ENCODE results near the gene NEDD8.

DNA sequence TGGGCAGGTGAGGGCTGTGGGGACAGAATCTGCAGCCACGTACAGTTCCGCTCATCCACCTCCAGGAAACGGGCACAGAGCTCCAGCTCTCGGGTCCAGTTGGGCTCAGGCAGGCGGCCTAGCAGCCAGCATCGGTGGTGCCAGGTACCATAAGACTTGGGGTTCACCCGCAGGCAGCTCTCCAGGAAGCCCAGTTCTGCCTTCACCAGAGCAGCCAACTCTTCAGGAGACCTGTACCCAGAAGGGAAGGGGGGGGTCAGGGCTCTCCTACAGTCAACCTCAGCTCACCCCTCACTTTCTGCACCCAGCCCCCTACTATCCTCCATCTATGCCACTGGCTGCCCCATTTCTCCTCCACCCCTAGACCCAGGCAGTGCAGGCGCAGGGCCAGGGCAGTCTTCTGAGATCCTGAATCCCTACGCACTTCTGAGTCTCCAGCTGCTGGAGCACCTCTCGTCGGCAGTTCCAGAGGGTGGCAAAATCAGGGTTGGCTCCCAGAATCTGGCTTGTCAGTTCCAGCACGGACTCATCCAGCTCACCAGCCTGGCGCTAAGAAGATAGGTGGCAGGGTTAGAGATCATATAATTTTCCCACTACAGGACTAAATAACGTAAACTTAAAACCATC is 37.9 kb upstream of the NEDD8 start:
- TF ChIP-seq, protein P1, sequence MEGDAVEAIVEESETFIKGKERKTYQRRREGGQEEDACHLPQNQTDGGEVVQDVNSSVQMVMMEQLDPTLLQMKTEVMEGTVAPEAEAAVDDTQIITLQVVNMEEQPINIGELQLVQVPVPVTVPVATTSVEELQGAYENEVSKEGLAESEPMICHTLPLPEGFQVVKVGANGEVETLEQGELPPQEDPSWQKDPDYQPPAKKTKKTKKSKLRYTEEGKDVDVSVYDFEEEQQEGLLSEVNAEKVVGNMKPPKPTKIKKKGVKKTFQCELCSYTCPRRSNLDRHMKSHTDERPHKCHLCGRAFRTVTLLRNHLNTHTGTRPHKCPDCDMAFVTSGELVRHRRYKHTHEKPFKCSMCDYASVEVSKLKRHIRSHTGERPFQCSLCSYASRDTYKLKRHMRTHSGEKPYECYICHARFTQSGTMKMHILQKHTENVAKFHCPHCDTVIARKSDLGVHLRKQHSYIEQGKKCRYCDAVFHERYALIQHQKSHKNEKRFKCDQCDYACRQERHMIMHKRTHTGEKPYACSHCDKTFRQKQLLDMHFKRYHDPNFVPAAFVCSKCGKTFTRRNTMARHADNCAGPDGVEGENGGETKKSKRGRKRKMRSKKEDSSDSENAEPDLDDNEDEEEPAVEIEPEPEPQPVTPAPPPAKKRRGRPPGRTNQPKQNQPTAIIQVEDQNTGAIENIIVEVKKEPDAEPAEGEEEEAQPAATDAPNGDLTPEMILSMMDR (IDR thresholded peaks at IDR 0.05) = no peak
- TF ChIP-seq POLR2A (IDR thresholded peaks at IDR 0.05) = no peak
- no peak for TF ChIP-seq POLR2AphosphoS5 (IDR thresholded peaks at IDR 0.05)
- TF ChIP-seq EP300 (IDR thresholded peaks at IDR 0.05; ENCODE audit: low read depth) = no peak

All from transverse colon (tissue), 4 donors.